Measurements from ENCODE around the gene GLRA3.

DNA sequence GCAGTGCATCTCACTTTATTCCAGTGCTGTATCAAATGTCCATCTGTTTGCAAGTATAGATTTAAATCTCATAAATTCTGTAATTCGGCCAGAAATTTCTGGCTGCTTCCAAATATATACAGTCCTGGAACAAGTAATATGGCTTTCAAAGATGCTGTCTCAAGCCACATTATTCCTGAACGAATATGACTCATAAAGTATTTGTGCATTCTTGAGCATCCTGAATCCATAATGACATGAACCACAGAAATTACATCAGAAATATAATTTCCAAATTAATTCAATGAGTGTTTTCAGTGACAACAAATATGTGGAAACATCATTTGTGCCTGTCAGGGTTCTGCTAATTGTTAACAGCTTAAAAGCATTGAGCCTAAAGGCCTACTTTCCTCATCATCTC is 165.8 kb downstream of the GLRA3 start:
- TF ChIP-seq, protein P1, sequence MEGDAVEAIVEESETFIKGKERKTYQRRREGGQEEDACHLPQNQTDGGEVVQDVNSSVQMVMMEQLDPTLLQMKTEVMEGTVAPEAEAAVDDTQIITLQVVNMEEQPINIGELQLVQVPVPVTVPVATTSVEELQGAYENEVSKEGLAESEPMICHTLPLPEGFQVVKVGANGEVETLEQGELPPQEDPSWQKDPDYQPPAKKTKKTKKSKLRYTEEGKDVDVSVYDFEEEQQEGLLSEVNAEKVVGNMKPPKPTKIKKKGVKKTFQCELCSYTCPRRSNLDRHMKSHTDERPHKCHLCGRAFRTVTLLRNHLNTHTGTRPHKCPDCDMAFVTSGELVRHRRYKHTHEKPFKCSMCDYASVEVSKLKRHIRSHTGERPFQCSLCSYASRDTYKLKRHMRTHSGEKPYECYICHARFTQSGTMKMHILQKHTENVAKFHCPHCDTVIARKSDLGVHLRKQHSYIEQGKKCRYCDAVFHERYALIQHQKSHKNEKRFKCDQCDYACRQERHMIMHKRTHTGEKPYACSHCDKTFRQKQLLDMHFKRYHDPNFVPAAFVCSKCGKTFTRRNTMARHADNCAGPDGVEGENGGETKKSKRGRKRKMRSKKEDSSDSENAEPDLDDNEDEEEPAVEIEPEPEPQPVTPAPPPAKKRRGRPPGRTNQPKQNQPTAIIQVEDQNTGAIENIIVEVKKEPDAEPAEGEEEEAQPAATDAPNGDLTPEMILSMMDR (IDR thresholded peaks at IDR 0.05): no peak
- no peak for TF ChIP-seq POLR2A (IDR thresholded peaks at IDR 0.05)

Data from lower leg skin (tissue), 3 donors.